HUES48 (cell line): ENCODE data around the gene PSMD3.

ENCODE experiments used
- H3K27ac ChIP-seq: one replicate; pipeline ENCODE4 v1.7.0; 2013; ENCODE audit warnings: low read depth, low read length, inconsistent platforms
- H3K27me3 ChIP-seq: 2 replicates; pipeline ENCODE4 v1.6.1; 2013; ENCODE audit warnings: mild to moderate bottlenecking, low read length; ENCODE audit not compliant: control insufficient read depth, insufficient read depth
- H3K36me3 ChIP-seq: 2 replicates; pipeline ENCODE4 v1.6.1; 2013; ENCODE audit warnings: low read length; ENCODE audit not compliant: control insufficient read depth, insufficient read depth
- H3K4me1 ChIP-seq: 2 replicates; pipeline ENCODE4 v1.6.1; 2013; ENCODE audit warnings: mild to moderate bottlenecking, low read length; ENCODE audit not compliant: control insufficient read depth, insufficient read depth
- H3K4me3 ChIP-seq: 2 replicates; pipeline ENCODE4 v1.5.1; 2013; ENCODE audit warnings: mild to moderate bottlenecking, low read depth, low read length
- H3K9ac ChIP-seq: 2 replicates; pipeline ENCODE4 v1.6.1; 2013; ENCODE audit warnings: mild to moderate bottlenecking, low read depth, low read length, moderate library complexity
- H3K9me3 ChIP-seq: 2 replicates; pipeline ENCODE4 v1.6.1; 2013; ENCODE audit warnings: low read length; ENCODE audit not compliant: control insufficient read depth, insufficient read depth

Gene PSMD3

DNA sequence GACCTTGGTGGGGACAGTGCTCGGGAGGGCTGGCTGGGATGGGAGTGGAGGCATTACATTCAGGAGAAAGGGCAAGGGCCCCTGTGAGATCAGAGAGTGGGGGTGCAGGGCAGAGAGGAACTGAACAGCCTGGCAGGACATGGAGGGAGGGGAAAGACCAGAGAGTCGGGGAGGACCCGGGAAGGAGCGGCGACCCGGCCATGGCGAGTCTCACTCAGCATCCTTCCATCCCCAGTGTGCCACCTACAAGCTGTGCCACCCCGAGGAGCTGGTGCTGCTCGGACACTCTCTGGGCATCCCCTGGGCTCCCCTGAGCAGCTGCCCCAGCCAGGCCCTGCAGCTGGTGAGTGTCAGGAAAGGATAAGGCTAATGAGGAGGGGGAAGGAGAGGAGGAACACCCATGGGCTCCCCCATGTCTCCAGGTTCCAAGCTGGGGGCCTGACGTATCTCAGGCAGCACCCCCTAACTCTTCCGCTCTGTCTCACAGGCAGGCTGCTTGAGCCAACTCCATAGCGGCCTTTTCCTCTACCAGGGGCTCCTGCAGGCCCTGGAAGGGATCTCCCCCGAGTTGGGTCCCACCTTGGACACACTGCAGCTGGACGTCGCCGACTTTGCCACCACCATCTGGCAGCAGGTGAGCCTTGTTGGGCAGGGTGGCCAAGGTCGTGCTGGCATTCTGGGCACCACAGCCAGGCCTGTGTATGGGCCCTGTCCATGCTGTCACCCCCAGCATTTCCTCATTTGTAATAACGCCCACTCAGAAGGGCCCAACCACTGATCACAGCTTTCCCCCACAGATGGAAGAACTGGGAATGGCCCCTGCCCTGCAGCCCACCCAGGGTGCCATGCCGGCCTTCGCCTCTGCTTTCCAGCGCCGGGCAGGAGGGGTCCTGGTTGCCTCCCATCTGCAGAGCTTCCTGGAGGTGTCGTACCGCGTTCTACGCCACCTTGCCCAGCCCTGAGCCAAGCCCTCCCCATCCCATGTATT, 35.7 kb downstream of the PSMD3 start:
- Histone ChIP-seq H3K9me3 (no peaks in the 10 kb centered on the region), H3K36me3 (peaks cover 18% of the 10 kb centered on the region), H3K27ac (no peak overlapping the region), H3K4me3 (no peak overlapping the region), H3K4me1 (peaks cover 15% of the 10 kb centered on the region), H3K9ac (no peak overlapping the region), H3K27me3 (no peaks in the 10 kb centered on the region)

DNA sequence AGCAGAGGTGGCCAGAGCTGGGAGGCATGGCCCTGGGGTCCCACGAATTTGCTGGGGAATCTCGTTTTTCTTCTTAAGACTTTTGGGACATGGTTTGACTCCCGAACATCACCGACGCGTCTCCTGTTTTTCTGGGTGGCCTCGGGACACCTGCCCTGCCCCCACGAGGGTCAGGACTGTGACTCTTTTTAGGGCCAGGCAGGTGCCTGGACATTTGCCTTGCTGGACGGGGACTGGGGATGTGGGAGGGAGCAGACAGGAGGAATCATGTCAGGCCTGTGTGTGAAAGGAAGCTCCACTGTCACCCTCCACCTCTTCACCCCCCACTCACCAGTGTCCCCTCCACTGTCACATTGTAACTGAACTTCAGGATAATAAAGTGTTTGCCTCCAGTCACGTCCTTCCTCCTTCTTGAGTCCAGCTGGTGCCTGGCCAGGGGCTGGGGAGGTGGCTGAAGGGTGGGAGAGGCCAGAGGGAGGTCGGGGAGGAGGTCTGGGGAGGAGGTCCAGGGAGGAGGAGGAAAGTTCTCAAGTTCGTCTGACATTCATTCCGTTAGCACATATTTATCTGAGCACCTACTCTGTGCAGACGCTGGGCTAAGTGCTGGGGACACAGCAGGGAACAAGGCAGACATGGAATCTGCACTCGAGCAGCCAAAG, 36.9 kb downstream of the PSMD3 start:
- Histone ChIP-seq H3K9me3 (no peaks in the 10 kb centered on the region), H3K4me1 (peaks cover 15% of the 10 kb centered on the region), H3K4me3 (no peak overlapping the region), H3K36me3 (peaks cover 30% of the 10 kb centered on the region), H3K27ac (peak overlapping the region; percentile 84), H3K27me3 (no peaks in the 10 kb centered on the region), H3K9ac (no peak overlapping the region)

DNA sequence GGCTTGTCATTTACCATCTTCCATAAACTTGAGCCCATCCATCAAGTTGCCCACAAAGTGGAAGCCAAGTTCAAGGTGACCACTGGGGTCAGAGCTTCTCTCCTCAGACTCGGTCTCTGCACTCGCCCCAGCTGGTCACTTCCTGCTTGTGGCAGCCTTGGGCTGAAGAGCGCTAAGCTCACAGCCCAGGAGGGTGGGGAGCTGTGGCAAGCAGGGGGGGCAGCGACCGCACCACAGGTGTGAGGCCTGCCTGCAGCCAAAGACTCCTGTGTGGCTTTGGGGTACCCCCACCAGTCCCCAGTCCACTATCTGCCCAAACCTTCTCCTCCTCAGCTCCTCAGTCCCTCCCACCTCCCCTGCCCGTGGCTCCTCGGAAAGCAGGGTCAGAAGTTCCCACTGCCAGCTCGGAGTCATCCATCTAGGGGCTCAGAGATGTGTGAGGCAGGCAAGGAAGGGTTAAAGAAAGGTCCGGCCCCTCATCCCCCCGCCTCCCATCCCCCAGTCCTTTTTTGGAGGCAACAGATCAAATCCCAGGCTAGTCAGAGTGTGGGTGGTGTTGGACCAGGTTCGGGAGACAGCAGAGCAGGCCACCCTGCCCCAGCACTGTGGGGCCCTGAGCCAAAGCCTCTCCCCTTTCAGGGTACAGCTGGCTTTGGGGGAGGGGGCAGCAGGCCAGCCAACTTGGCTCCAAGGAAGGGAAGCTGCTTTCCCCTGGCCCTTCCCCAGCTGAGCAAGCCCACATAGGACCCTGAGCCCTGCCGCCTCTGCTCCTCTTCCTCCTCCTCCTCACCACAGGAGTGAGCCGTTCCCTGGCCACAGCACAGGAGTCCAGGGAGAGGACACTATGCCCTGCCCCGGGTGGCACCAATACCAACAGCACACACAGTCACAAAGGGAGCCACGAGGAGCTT, 37.9 kb downstream of the PSMD3 start:
- Histone ChIP-seq H3K4me3 (peak overlapping the region; percentile 7; the same call in 1 of the 2 replicates), H3K9ac (no peak overlapping the region; the same call in 1 of the 2 replicates)

GRCh38 chr17:40019140-40019991, 38.8 kb downstream of the PSMD3 start:
- H3K9me3 ChIP-seq = no peaks in the 10 kb centered on the region
- peak overlapping the region; percentile 84 for H3K27ac ChIP-seq
- peaks cover 45% of the 10 kb centered on the region for H3K36me3 ChIP-seq
- peaks cover 15% of the 10 kb centered on the region for H3K4me1 ChIP-seq
- H3K27me3 ChIP-seq = no peaks in the 10 kb centered on the region
- H3K9ac ChIP-seq = no peak overlapping the region
- no peak overlapping the region for H3K4me3 ChIP-seq

More for the DNA sequence above, 37.9 kb downstream of the PSMD3 start:
- no peaks in the 10 kb centered on the region for H3K27me3 ChIP-seq
- peaks cover 15% of the 10 kb centered on the region for H3K4me1 ChIP-seq
- no peaks in the 10 kb centered on the region for H3K9me3 ChIP-seq
- H3K36me3 ChIP-seq = peaks cover 38% of the 10 kb centered on the region
- peak overlapping the region; percentile 84 for H3K27ac ChIP-seq

GRCh38 chr17:40020146-40020545, 39.5 kb downstream of the PSMD3 start:
- no peak overlapping the region for H3K4me3 ChIP-seq
- H3K9me3 ChIP-seq = no peaks in the 10 kb centered on the region
- no peak overlapping the region for H3K27ac ChIP-seq
- H3K9ac ChIP-seq = no peak overlapping the region
- H3K36me3 ChIP-seq = peaks cover 52% of the 10 kb centered on the region
- H3K27me3 ChIP-seq = no peaks in the 10 kb centered on the region
- peaks cover 15% of the 10 kb centered on the region for H3K4me1 ChIP-seq

DNA sequence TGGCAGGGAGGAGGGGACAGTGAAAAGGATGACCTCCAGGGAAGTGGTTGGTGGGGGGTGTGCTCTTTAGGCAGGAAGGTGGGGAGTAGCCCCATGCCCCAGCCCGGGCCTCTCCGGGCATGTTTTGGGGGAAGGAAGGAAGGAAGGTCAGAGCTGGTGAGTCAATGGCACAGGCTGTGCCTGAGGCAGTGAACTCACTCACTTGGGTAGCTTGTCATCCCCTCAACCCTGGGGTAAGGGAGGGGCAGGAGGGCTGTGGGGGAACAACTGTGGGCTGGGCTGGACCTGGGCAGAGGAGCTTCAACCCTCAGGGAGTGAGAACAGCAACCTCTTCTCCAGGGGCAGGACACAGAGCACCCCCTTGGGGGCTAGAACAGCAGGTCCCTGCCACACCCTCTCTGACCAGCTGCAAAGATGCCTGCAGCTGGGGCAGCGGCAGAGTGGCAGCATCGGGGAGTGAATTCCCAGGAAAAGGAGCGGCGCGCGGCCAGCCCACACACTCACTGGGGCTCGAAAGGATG, 40.9 kb downstream of the PSMD3 start:
- Histone ChIP-seq H3K36me3 (peaks cover 66% of the 10 kb centered on the region), H3K4me1 (peaks cover 15% of the 10 kb centered on the region), H3K4me3 (no peak overlapping the region), H3K9me3 (no peaks in the 10 kb centered on the region), H3K27me3 (no peaks in the 10 kb centered on the region), H3K9ac (no peak overlapping the region), H3K27ac (no peak overlapping the region)

- H3K27ac ChIP-seq = no peak overlapping the region
- H3K9me3 ChIP-seq = no peaks in the 10 kb centered on the region
- H3K36me3 ChIP-seq = peaks cover 67% of the 10 kb centered on the region
- H3K4me3 ChIP-seq = no peak overlapping the region
- H3K4me1 ChIP-seq = peaks cover 18% of the 10 kb centered on the region
- no peaks in the 10 kb centered on the region for H3K27me3 ChIP-seq
- H3K9ac ChIP-seq = no peak overlapping the region
Measured at GRCh38 chr17:40022497-40022896, 41.9 kb downstream of the PSMD3 start.

DNA sequence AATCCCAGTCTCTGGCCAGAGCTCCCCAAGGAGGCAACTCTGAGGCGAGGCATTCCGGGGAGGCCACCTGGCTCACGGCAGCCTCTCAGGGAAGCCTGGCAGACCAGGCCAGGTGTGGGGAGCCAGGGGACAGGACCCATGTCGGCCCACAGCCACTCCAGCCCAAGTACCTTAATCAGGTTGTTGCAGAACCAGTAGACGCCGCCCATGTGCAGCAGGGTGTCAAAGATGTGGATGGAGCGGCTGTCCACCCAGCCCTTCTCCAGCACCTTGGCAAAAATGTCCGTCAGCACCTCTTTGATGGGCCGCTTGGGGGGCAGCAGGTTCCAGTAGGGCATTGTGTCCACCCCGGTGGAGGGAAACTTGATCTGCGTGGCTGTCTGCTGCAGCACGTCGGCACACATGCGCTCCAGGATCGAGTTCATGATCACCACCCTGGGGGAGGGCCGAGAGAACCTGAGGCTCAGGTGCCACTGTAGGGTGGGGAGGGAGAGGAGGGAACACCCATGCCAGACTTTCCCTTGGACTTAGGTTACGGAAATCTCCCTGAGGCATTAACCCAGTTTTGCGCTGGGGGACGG, 42.4 kb downstream of the PSMD3 start:
- no peaks in the 10 kb centered on the region for H3K9me3 ChIP-seq
- no peaks in the 10 kb centered on the region for H3K27me3 ChIP-seq
- no peak overlapping the region for H3K27ac ChIP-seq
- H3K4me3 ChIP-seq = no peak overlapping the region
- no peak overlapping the region for H3K9ac ChIP-seq
- H3K4me1 ChIP-seq = peaks cover 15% of the 10 kb centered on the region
- H3K36me3 ChIP-seq = peaks cover 70% of the 10 kb centered on the region

DNA sequence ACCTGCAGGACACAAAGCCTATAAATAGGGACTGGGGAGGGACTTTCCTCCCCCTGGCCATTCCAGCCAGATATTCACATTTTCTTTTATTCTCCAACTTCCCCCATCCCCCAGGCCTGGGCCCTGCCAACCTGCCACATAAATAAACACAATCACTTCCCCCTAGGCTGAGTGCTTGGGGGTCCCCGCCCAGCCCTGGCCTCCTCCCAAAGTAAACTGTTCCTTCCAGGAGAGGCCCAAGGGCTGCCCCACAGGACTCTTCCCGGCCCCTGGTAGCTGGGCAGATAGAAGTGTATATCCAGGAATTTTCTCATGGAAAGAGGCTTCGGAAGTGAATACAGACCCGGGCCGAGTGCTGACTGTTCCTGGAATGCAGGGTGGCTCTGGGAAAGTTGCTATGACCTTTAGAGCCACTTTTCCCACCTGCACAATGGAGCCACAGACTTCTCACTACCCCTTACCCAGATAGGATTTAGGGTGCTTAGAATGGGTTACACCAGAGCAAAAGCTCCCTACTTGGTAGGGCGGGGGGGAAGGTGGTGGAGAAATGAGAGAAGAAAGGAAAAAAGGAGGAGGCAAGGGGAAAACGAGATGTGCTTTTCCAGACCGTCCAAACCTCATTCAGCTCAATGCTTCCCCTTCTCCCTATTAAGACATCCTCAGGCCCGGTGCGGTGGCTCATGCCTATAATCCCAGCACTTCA, 43.1 kb downstream of the PSMD3 start:
- peaks cover 10% of the 10 kb centered on the region for H3K4me1 ChIP-seq
- no peak overlapping the region for H3K9ac ChIP-seq
- H3K9me3 ChIP-seq = no peaks in the 10 kb centered on the region
- no peaks in the 10 kb centered on the region for H3K27me3 ChIP-seq
- H3K36me3 ChIP-seq = peaks cover 75% of the 10 kb centered on the region
- H3K4me3 ChIP-seq = no peak overlapping the region
- H3K27ac ChIP-seq = no peak overlapping the region
